ENCODE measurements around the gene LYRM9.
"Not testable (repeated sequence)": the region's sequence is repeated elsewhere in the genome, so short reads cannot be mapped to it uniquely, and the experiment has no call there.

The LYRM9 gene

GRCh38 chr17:27837769-27838168 lies 55.4 kb downstream of the LYRM9 start:
- DNase-seq: not testable (repeated sequence)

GRCh38 chr17:27836651-27837050 lies 56.5 kb downstream of the LYRM9 start:
- DNase-seq: no peak

- DNase-seq: no peak
Measured at GRCh38 chr17:27834571-27834970, 58.6 kb downstream of the LYRM9 start.

GRCh38 chr17:27832831-27833230 lies 60.3 kb downstream of the LYRM9 start:
- DNase-seq: no peak

GRCh38 chr17:27829888-27830287 lies 63.3 kb downstream of the LYRM9 start:
- DNase-seq: not testable (repeated sequence)

- DNase-seq: not testable (repeated sequence)
Measured at GRCh38 chr17:27829143-27829711, 63.9 kb downstream of the LYRM9 start.
